ENCODE data around the gene COPS6. TPM values are rescaled to one million over a fixed set of nuclear protein-coding genes. Genes with fewer than 3 reads are reported as not detected.

COPS6 gene
- total RNA-seq, 1 donor from 2014 or later: 42.2 TPM

GRCh38 chr7:100091411-100092181 lies 2.8 kb downstream of the COPS6 start:
- Mint-ChIP-seq H3K4me3 (peak overlapping the region; percentile 80), H3K4me1 (peaks cover 23% of the 10 kb centered on the region), H3K36me3 (peaks cover 38% of the 10 kb centered on the region), H3K9me3 (no peaks in the 10 kb centered on the region), H3K27me3 (ENCODE audit: insufficient read depth, low read depth) (peaks cover 12% of the 10 kb centered on the region), H3K27ac (no peak overlapping the region)
- Histone ChIP-seq H3K27me3 (no peaks in the 10 kb centered on the region), H3F3A (ENCODE audit: low read depth) (peaks cover 89% of the 10 kb centered on the region), H3K4me1 (peaks cover 3% of the 10 kb centered on the region), H3K36me3 (peaks cover 6% of the 10 kb centered on the region), H3K4me2 (no peak overlapping the region), H3K27ac (peak overlapping the region; percentile 54), H3K4me3 (no peak overlapping the region), H3K9me3 (ENCODE audit: low read depth) (no peaks in the 10 kb centered on the region), H2AFZ (replicated peaks) (no peak overlapping the region), H4K20me1 (ENCODE audit: low read depth) (peaks cover 40% of the 10 kb centered on the region), H3K9ac (no peak overlapping the region), H3K79me2 (ENCODE audit: low read depth) (peaks cover 34% of the 10 kb centered on the region)
- no peak for TF ChIP-seq EZH2 (IDR thresholded peaks at IDR 0.05)
- no peak for TF ChIP-seq EZH2phosphoT487 (IDR thresholded peaks at IDR 0.05)
- TF ChIP-seq CTCF (IDR thresholded peaks at IDR 0.05): no peak
- DNase-seq (ENCODE audit: low spot score): peak; percentile 15

- Histone ChIP-seq H3K4me1 (peaks cover 3% of the 10 kb centered on the region), H3K27me3 (no peaks in the 10 kb centered on the region), H3K4me2 (no peak overlapping the region), H3K36me3 (peaks cover 10% of the 10 kb centered on the region), H2AFZ (replicated peaks) (no peak overlapping the region), H3K27ac (peak overlapping the region; percentile 60), H3K4me3 (no peak overlapping the region), H3F3A (ENCODE audit: low read depth) (peaks cover 95% of the 10 kb centered on the region), H3K79me2 (ENCODE audit: low read depth) (peaks cover 48% of the 10 kb centered on the region), H4K20me1 (ENCODE audit: low read depth) (peaks cover 53% of the 10 kb centered on the region), H3K9me3 (ENCODE audit: low read depth) (no peaks in the 10 kb centered on the region), H3K9ac (no peak overlapping the region)
- Mint-ChIP-seq H3K27ac (no peak overlapping the region), H3K4me1 (peaks cover 29% of the 10 kb centered on the region), H3K36me3 (peaks cover 49% of the 10 kb centered on the region), H3K27me3 (ENCODE audit: insufficient read depth, low read depth) (peaks cover 13% of the 10 kb centered on the region), H3K4me3 (no peak overlapping the region), H3K9me3 (no peaks in the 10 kb centered on the region)
- DNase-seq (ENCODE audit: low spot score): no peak
- no peak for TF ChIP-seq EZH2 (IDR thresholded peaks at IDR 0.05)
- no peak for TF ChIP-seq EZH2phosphoT487 (IDR thresholded peaks at IDR 0.05)
- TF ChIP-seq CTCF (IDR thresholded peaks at IDR 0.05): no peak
Measured at GRCh38 chr7:100093054-100093453, 4.3 kb downstream of the COPS6 start.

- Mint-ChIP-seq H3K4me1 (peaks cover 29% of the 10 kb centered on the region), H3K4me3 (peak overlapping the region; percentile 33), H3K27me3 (ENCODE audit: insufficient read depth, low read depth) (peaks cover 13% of the 10 kb centered on the region), H3K36me3 (peaks cover 52% of the 10 kb centered on the region), H3K9me3 (no peaks in the 10 kb centered on the region), H3K27ac (no peak overlapping the region)
- Histone ChIP-seq H4K20me1 (ENCODE audit: low read depth) (peaks cover 58% of the 10 kb centered on the region), H3K36me3 (peaks cover 14% of the 10 kb centered on the region), H3K4me2 (no peak overlapping the region), H3K27me3 (no peaks in the 10 kb centered on the region), H3K9ac (no peak overlapping the region), H3K9me3 (ENCODE audit: low read depth) (no peaks in the 10 kb centered on the region), H3F3A (ENCODE audit: low read depth) (peaks cover 95% of the 10 kb centered on the region), H2AFZ (replicated peaks) (no peak overlapping the region), H3K4me3 (no peak overlapping the region), H3K27ac (peak overlapping the region; percentile 60), H3K79me2 (ENCODE audit: low read depth) (peaks cover 53% of the 10 kb centered on the region), H3K4me1 (peaks cover 3% of the 10 kb centered on the region)
- TF ChIP-seq EZH2phosphoT487 (IDR thresholded peaks at IDR 0.05) (no peak), CTCF (IDR thresholded peaks at IDR 0.05) (no peak), EZH2 (IDR thresholded peaks at IDR 0.05) (no peak)
- DNase-seq (ENCODE audit: low spot score): no peak
Measured at GRCh38 chr7:100093498-100093897, 4.7 kb downstream of the COPS6 start.

All from neural progenitor cell (in vitro differentiated cells).